ENCODE results near the gene EYS.

DNA sequence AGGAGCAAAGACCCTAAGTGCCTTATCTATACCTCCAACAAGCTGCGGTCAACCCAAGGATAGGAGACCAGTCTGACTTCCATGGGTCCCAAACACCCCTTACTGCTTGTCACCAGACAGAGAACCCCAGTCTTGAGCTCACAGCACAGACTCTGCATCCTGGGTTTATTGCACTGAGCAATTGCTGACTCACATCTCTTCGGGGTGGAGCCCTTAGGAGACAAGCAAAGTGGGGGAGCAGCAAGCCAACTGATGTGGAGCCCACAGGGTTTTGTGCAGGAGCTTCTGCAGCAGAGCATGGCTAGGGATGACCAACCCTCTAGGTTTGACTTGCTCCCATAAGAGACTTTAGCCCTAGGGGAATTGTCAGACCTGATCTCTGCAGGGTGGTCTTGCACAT is 38.6 kb upstream of the EYS start:
- TF ChIP-seq POLR2AphosphoS5 (IDR thresholded peaks at IDR 0.05; ENCODE audit: low read depth, low read length) (no peak), SIN3A (IDR thresholded peaks at IDR 0.05; ENCODE audit: borderline replicate concordance, insufficient read depth, low read length) (no peak)
- TF ChIP-seq, protein P1, sequence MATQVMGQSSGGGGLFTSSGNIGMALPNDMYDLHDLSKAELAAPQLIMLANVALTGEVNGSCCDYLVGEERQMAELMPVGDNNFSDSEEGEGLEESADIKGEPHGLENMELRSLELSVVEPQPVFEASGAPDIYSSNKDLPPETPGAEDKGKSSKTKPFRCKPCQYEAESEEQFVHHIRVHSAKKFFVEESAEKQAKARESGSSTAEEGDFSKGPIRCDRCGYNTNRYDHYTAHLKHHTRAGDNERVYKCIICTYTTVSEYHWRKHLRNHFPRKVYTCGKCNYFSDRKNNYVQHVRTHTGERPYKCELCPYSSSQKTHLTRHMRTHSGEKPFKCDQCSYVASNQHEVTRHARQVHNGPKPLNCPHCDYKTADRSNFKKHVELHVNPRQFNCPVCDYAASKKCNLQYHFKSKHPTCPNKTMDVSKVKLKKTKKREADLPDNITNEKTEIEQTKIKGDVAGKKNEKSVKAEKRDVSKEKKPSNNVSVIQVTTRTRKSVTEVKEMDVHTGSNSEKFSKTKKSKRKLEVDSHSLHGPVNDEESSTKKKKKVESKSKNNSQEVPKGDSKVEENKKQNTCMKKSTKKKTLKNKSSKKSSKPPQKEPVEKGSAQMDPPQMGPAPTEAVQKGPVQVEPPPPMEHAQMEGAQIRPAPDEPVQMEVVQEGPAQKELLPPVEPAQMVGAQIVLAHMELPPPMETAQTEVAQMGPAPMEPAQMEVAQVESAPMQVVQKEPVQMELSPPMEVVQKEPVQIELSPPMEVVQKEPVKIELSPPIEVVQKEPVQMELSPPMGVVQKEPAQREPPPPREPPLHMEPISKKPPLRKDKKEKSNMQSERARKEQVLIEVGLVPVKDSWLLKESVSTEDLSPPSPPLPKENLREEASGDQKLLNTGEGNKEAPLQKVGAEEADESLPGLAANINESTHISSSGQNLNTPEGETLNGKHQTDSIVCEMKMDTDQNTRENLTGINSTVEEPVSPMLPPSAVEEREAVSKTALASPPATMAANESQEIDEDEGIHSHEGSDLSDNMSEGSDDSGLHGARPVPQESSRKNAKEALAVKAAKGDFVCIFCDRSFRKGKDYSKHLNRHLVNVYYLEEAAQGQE (IDR thresholded peaks at IDR 0.05; ENCODE audit: insufficient read depth in 1 of 2, low read depth in 2 of 2, low read length in 2 of 2) = no peak
